GM18505 (cell line): Measurements from ENCODE around the gene SDK1.

ENCODE experiments used
- ATAC-seq: cut with Tn5 transposase; IDR thresholded peaks from one replicate; pipeline ENCODE4 v1.9.1; 2021; ENCODE audit not compliant: unreplicated experiment
- POLR2A ChIP-seq: IDR thresholded peaks from 4 replicates; pipeline ENCODE4 v1.6.1; 2011; ENCODE audit warnings: borderline replicate concordance; ENCODE audit not compliant: insufficient read depth, insufficient read length; ENCODE audit errors: extremely low read depth

The SDK1 gene

GRCh38 chr7:3866277-3866676 is 565.2 kb downstream of the SDK1 start:
- no peak for TF ChIP-seq POLR2A
- ATAC-seq = no peak

DNA sequence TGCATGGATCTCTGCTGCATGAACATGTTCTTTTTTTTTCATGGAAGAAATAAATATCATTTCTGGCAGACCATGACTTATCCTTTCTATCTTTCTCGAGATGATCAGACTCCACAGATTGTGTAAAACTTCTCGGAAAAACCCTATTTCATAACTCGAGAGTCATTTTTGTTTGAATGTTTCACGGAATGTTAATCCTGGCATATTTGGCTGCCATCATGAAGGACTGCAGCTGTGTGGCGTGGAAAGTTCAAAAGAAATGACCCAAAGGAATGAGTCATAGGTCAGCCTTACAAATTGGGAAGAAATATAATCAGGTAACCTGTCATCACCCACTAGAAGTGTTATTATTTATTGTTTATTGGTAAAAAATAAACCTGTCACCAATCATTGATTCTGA is 566.8 kb downstream of the SDK1 start:
- TF ChIP-seq POLR2A = no peak
- ATAC-seq = no peak

DNA sequence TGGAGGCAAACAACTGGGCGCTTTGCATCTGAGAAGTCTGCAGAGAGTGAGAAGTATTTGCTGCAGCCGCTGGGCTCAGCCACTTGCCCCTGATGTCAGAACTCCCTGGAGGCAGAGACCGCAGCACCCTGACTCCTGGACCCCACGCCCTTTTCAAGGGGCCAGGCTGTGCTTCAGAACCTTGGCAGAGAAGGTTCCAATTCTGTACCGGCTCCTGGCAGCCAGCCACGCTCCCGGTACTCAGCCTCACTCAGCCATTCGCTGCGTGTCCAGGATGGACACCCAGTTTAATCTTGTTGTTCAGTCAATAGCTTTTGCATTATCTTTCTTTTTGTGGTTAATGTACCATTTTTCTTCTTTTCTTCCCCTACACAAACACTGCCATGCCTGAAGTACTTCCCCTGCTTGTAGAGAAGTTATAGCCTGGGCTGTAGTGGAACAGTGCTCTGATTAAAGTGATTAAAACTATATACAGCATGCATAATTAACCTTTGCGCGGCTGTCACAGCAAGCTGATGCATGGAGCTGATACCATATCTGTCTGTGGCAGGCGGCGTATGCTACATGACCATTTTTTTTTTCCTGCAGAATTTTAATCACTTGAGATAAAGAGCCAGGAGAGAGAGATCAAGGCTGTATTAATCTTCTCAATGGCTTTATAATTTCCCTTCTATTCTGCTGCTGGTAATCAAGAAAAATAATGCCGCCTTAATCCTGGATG is 578.5 kb downstream of the SDK1 start:
- TF ChIP-seq POLR2A = no peak
- ATAC-seq = no peak

GRCh38 chr7:3880228-3880987 is 579.4 kb downstream of the SDK1 start:
- TF ChIP-seq POLR2A = no peak
- no peak for ATAC-seq

DNA sequence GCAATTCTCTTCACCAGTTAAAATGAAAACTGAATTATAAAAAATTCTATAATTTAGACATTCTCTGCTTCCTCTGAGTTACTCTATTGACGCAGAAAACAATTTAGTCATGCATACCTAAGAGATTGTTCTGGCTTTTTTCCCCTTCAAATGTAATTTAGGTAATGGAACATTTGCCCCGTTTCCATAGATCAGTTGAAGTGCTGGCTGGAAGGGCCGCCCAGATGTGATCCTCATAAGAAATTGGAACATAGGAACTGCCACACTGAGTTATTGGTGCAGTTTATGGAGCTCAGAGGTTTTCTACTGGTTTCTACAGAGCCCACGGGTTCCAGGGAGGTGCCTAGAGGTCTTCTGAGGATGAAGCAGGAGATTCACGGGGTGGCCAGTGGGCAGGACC is 581.7 kb downstream of the SDK1 start:
- ATAC-seq = no peak
- no peak for TF ChIP-seq POLR2A

- no peak for ATAC-seq
- TF ChIP-seq POLR2A = no peak
These were observed 583.5 kb downstream of the SDK1 start for GRCh38 chr7:3884543-3884942.

GRCh38 chr7:3887096-3887690 is 586.1 kb downstream of the SDK1 start:
- TF ChIP-seq POLR2A = no peak
- ATAC-seq = no peak

GRCh38 chr7:3888096-3888495 is 587.0 kb downstream of the SDK1 start:
- no peak for ATAC-seq
- TF ChIP-seq POLR2A = no peak

DNA sequence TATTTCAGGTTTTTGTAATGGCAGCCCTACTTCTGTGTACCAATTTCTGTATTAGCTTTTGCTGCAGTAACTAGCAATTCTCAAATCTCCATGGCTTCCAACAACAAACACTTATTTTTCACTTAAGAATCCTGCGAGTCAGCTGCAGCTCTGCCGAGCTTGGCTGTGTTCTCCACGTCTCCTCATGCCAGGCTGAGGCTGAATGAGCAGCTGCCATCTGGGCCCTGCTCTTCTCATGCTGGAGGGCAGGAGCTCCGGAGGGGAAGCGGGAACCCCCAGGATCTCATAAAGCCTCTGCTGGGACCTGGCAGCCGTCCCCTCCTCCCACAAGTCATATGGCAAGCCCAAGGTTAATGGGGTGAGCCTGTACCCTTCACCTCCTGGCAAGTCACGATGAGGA is 591.1 kb downstream of the SDK1 start:
- no peak for TF ChIP-seq POLR2A
- no peak for ATAC-seq

GRCh38 chr7:3892686-3893085 is 591.6 kb downstream of the SDK1 start:
- ATAC-seq = no peak
- TF ChIP-seq POLR2A = no peak

DNA sequence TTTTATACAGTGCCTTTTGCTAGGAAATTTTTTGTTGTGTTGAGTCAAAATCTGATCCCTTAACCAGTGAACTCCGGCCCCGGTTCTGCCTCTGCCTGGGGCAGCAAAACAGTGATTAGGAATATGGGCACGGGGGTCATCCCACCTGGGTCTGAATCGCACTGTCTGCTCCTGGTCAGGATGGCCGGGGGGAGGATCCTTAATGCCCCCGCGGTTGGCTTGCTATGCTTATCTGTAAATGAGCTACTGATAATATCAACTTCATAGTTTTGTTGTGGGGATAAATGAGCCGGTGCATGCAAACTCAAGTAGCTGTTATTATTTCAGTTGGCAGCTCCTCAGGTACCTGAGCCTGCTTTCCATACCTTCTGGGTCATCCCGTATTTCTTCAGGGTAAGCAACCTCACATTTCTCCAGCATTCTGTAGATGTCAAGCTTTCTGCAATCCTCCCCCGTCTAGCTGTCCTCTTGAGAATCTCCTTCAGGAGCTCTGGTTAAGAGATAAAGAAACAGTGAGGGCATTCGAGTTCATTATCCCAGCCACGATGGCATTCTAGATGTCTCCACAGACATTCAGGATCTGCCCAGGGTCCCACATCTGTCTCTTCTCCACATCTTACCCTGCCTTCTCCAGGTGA is 592.2 kb downstream of the SDK1 start:
- TF ChIP-seq POLR2A = no peak
- no peak for ATAC-seq

- TF ChIP-seq POLR2A = no peak
- ATAC-seq = no peak
These were observed 592.7 kb downstream of the SDK1 start for GRCh38 chr7:3893789-3894153.

DNA sequence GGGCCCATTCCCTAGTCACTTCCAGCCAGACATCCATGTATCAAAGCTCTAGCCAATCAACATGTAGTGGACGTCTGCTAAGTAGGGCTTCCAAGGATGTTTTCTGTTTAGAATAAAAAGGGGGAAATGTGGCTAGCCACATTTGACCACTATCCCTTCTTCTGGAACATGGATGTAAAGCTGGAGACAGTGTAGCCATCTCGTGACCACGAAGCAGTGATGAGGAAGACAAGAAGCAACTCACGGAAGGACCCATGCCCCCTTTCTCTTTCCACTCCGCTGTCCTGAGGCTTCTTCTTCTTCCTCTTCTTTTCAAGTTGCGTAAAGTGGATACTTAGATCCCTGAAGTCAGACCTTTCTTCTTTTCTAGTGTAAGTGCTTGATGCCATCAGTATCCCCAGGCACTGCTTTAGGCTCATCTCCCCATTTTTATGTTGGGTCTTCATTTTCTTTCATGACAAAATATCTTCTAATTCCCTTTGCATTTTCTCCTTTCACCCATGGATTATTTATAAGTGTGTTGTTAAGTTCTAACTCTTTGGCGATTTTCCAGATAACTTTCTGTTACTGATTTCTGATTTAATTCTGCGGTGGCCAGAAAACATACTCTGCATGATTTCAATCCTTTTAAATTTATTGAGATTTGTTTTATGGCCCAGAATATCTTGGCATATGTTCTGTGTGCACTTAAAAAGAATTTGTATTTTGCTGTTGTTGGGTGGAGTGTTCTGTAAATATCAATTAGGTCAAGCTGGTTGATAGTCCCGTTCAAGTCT is 594.5 kb downstream of the SDK1 start:
- TF ChIP-seq POLR2A = no peak

GRCh38 chr7:3896169-3896765 is 595.2 kb downstream of the SDK1 start:
- no peak for ATAC-seq
- no peak for TF ChIP-seq POLR2A

More for the DNA sequence above, 594.5 kb downstream of the SDK1 start:
- ATAC-seq = no peak
